ENCODE results near the gene ICAM2. TPM values are rescaled to one million over a fixed set of nuclear protein-coding genes. Genes with fewer than 3 reads are reported as not detected.

The ICAM2 gene
- total and polyA plus RNA-seq, 4 donors: 9.6 to 17.5 (median 12.4) TPM

GRCh38 chr17:64004218-64004770 lies 16.1 kb downstream of the ICAM2 start:
- H3K27me3 ChIP-seq (ENCODE audit: control insufficient read depth in 4 of 4, insufficient read depth in 4 of 4, low read length in 3 of 4): peaks cover 0 to 2% (median 0%) of the 10 kb centered on the region in 4 donors
- TF ChIP-seq, protein P1, sequence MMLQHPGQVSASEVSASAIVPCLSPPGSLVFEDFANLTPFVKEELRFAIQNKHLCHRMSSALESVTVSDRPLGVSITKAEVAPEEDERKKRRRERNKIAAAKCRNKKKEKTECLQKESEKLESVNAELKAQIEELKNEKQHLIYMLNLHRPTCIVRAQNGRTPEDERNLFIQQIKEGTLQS (IDR thresholded peaks at IDR 0.05): no peak
- TF ChIP-seq GABPA (IDR thresholded peaks at IDR 0.05 in 1 of 2, conservative IDR thresholded peaks at IDR 0.05 in 1 of 2) (no peak), SP1 (IDR thresholded peaks at IDR 0.05) (no peak), YY1 (IDR thresholded peaks at IDR 0.05) (no peak), FOXA1 (IDR thresholded peaks at IDR 0.05) (no peak), MAX (IDR thresholded peaks at IDR 0.05) (no peak), EGR1 (IDR thresholded peaks at IDR 0.05; ENCODE audit: low read depth in 2 of 2) (no peak), RAD21 (IDR thresholded peaks at IDR 0.05) (no peak), FOXA2 (IDR thresholded peaks at IDR 0.05) (no peak), JUND (IDR thresholded peaks at IDR 0.05) (no peak), HNF4G (IDR thresholded peaks at IDR 0.05) (no peak), ZBTB33 (IDR thresholded peaks at IDR 0.05) (no peak), CTCF (IDR thresholded peaks at IDR 0.05; ENCODE audit: low read depth, low read length, missing input control) (no peak), TAF1 (conservative IDR thresholded peaks at IDR 0.05) (no peak), RXRA (IDR thresholded peaks at IDR 0.05) (no peak), NR2F2 (IDR thresholded peaks at IDR 0.05) (no peak), HNF4A (conservative IDR thresholded peaks at IDR 0.05) (no peak)
- TF ChIP-seq, protein P2, sequence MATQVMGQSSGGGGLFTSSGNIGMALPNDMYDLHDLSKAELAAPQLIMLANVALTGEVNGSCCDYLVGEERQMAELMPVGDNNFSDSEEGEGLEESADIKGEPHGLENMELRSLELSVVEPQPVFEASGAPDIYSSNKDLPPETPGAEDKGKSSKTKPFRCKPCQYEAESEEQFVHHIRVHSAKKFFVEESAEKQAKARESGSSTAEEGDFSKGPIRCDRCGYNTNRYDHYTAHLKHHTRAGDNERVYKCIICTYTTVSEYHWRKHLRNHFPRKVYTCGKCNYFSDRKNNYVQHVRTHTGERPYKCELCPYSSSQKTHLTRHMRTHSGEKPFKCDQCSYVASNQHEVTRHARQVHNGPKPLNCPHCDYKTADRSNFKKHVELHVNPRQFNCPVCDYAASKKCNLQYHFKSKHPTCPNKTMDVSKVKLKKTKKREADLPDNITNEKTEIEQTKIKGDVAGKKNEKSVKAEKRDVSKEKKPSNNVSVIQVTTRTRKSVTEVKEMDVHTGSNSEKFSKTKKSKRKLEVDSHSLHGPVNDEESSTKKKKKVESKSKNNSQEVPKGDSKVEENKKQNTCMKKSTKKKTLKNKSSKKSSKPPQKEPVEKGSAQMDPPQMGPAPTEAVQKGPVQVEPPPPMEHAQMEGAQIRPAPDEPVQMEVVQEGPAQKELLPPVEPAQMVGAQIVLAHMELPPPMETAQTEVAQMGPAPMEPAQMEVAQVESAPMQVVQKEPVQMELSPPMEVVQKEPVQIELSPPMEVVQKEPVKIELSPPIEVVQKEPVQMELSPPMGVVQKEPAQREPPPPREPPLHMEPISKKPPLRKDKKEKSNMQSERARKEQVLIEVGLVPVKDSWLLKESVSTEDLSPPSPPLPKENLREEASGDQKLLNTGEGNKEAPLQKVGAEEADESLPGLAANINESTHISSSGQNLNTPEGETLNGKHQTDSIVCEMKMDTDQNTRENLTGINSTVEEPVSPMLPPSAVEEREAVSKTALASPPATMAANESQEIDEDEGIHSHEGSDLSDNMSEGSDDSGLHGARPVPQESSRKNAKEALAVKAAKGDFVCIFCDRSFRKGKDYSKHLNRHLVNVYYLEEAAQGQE (IDR thresholded peaks at IDR 0.05): no peak
- no peak overlapping the region for H3K9ac ChIP-seq (ENCODE audit: low read depth in 1 of 2, low read length in 2 of 2)
- no peak overlapping the region for H3K4me3 ChIP-seq (ENCODE audit: low read depth in 1 of 3, low read length in 3 of 3)
- peaks cover 0 to 3% (median 0%) of the 10 kb centered on the region in 4 donors for H3K36me3 ChIP-seq (ENCODE audit: control insufficient read depth in 4 of 4, insufficient read depth in 3 of 4, low read depth in 1 of 4, low read length in 3 of 4)
- no peak overlapping the region for H3K27ac ChIP-seq (ENCODE audit: low read depth in 1 of 2, low read length in 2 of 2)
- 89% methylated on average over 7 of the region's 7 CpGs for WGBS
- peaks cover 0 to 8% (median 0%) of the 10 kb centered on the region in 4 donors for H3K4me1 ChIP-seq (ENCODE audit: control insufficient read depth in 4 of 4, insufficient read depth in 4 of 4, low read length in 3 of 4)
- no peak for DNase-seq (ENCODE audit: low spot score)
- no peaks in the 10 kb centered on the region for H3K9me3 ChIP-seq (ENCODE audit: control insufficient read depth in 4 of 4, low read length in 3 of 4)

Measured in liver (tissue), 9 donors.